ENCODE results near the gene ABHD17B.

The ABHD17B gene

DNA sequence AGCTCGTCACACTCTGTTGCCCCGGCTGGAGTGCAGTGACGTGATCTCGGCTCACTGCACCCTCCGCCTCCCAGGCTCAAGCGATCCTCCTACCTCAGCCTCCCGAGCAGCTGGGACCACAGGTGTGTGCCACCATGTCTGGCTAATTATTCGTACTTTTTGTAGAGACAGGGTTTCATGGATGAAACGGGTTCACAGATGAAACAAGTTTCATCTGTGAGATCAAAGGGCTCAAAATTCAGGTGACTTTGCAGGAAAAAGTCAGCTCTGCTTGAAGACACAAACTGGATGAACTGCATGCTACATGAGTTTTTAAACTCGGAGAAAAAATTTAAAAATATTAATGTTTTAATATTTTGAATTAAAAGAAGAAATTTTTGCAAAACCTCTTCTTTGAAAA is 24.5 kb downstream of the ABHD17B start:
- TF ChIP-seq, protein P1, sequence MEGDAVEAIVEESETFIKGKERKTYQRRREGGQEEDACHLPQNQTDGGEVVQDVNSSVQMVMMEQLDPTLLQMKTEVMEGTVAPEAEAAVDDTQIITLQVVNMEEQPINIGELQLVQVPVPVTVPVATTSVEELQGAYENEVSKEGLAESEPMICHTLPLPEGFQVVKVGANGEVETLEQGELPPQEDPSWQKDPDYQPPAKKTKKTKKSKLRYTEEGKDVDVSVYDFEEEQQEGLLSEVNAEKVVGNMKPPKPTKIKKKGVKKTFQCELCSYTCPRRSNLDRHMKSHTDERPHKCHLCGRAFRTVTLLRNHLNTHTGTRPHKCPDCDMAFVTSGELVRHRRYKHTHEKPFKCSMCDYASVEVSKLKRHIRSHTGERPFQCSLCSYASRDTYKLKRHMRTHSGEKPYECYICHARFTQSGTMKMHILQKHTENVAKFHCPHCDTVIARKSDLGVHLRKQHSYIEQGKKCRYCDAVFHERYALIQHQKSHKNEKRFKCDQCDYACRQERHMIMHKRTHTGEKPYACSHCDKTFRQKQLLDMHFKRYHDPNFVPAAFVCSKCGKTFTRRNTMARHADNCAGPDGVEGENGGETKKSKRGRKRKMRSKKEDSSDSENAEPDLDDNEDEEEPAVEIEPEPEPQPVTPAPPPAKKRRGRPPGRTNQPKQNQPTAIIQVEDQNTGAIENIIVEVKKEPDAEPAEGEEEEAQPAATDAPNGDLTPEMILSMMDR (IDR thresholded peaks at IDR 0.05; ENCODE audit: extremely low read depth, missing control alignments) = no peak
- no peak for DNase-seq (ENCODE audit: low spot score)

DNA sequence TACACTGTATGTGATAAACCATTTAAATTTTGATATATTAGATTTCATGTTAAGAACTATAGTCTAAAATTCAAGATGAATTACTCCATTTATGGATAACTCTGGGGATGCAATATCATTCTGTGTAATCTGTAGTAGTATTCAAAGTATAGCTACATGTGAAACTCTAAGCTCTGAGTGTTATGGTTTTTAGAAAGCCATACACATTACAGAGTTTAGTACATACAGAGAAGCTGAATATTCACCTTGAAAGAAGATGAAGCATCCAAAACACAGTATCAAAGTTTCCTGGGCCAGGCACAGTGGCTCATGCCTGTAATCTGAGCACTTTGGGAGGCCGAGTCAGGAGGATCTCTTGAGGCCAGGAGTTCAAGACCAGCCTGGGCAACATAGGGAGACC is 25.0 kb downstream of the ABHD17B start:
- TF ChIP-seq, protein P1 (IDR thresholded peaks at IDR 0.05; ENCODE audit: extremely low read depth, missing control alignments) = no peak
- no peak for DNase-seq (ENCODE audit: low spot score)

DNA sequence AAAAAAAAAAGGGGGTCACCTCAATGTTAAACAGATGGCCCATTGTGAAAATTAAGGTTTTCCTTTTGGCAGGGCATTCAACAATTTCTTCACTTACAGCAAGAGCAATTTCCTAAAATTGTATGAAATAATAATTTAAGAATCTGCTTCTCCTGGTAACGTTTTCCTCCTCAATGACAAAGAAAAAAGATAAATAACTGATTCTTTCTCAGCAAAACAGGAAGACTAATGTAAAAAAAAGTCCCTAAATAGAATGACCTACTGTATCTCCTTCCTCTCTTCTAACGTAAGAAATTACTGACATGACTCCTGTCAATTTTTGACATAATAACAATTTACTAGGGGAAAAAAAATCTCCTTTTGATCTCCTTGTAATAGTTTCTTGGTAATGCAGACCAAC is 25.5 kb downstream of the ABHD17B start:
- no peak for DNase-seq (ENCODE audit: low spot score)
- TF ChIP-seq, protein P1 (IDR thresholded peaks at IDR 0.05; ENCODE audit: extremely low read depth, missing control alignments) = no peak

DNA sequence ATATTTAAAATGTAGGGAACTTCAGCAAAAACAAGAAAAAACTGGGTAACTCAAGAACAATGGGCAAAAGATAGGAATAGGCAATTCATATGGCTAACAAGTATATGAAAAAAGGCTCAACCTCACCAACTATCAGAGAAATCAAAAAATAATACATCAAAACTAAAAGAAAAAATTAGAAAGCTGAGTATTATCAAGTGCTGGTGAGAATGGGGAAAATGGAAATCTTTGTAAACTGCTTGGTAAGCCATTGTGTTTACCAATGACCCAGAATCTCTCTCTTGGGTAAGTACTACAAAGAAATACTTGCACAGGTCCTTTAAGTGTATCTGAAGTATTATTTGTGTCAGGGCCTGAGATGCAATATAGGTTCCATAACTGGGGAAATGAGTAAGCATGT is 27.0 kb downstream of the ABHD17B start:
- TF ChIP-seq, protein P1 (IDR thresholded peaks at IDR 0.05; ENCODE audit: extremely low read depth, missing control alignments) = no peak
- no peak for DNase-seq (ENCODE audit: low spot score)

DNA sequence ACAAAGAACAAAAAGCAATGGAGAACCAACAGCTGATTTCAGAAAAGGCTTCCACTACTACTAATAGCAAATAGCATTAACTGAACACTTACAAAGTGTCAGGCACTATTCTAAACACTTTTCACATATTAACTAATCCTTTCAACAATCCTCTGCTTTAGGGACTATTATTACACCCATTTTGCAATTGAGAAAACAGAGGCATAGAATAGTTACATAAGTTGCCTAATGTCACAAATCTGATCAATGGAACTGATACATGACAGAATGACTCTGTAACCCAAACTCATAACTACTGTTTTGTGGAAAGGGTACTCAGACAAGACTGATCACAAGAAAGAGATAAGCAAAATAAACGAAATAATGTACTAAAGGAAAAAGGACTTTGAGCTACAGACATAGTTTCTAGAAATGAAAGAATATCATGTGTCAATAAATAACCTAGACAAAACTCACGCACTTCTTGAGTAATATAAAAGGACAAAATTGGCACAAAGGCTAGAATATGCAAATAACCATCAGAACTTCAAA is 31.3 kb downstream of the ABHD17B start:
- no peak for DNase-seq (ENCODE audit: low spot score)
- TF ChIP-seq, protein P1 (IDR thresholded peaks at IDR 0.05; ENCODE audit: extremely low read depth, missing control alignments) = no peak

DNA sequence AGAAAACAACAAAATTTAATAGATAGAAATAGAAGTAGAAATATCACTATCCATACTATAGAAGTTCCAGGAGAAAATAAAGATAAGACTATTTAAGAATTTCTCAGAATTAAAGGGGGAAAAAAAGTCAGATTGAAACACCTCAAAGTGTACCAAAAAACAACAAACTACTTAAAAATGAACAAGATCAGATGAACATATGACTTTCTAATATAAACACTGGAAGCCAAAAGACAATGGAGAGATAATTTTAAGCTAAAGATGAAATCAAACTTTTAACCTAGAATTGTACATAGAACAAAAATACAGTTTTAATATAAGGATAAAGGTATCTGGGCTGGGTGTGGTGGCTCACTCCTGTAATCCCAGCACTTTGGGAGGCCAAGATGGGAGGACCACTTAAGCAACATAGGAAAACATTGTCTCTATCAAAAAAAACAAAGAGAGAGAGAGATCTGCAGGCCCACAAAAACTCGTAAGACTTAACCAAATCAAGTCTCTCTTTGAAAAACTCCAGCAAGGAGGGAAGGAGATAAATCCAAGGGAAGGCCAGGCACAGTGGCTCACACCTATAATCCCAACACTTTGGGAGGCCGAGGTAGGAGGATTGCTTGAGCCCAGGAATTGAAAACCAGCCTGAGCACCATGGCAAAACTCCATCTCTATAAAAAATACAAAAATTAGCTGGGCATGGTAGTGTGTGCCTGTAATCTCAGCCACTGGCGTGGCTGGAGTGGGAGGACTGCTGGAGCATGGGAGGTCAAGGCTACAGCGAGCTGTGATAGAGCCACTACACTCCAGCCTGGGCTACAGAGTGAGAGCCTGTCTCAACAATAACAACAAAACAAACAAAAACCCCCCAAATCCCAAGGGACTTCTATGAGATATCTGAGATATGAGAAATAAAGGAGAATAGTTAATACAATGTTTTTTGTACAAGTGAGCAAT is 32.4 kb downstream of the ABHD17B start:
- no peak for DNase-seq (ENCODE audit: low spot score)
- TF ChIP-seq, protein P1 (IDR thresholded peaks at IDR 0.05; ENCODE audit: extremely low read depth, missing control alignments) = no peak

DNA sequence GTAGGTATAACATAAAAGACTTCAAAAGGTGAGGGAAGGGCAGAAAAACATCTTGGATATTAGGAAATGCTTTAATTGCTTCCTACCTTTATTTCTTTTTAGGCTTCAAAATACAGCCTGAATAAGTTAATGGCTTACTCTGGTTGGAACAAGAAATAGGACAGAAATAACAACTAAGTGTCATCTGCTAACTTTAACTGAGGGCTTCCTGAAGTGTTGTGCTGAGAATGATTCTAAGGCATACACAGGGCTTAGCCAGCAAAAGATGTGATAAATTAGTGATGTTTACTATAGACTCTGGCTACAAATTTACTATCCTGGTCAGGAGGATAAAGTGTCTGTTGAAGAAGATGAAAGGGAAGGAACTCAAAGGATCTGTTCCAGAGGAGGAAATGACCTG is 34.2 kb downstream of the ABHD17B start:
- no peak for DNase-seq (ENCODE audit: low spot score)
- TF ChIP-seq, protein P1 (IDR thresholded peaks at IDR 0.05; ENCODE audit: extremely low read depth, missing control alignments) = no peak
